CD4-positive, alpha-beta T cell treated with Interleukin-6 for 4 hours (primary cell): Measurements from ENCODE around the gene RANBP1.

Experiments used
- DNase-seq: peaks from one replicate; pipeline ENCODE4 v3.0.0-alpha.2; 2020; ENCODE audit warnings: mixed read lengths

The RANBP1 gene

DNA sequence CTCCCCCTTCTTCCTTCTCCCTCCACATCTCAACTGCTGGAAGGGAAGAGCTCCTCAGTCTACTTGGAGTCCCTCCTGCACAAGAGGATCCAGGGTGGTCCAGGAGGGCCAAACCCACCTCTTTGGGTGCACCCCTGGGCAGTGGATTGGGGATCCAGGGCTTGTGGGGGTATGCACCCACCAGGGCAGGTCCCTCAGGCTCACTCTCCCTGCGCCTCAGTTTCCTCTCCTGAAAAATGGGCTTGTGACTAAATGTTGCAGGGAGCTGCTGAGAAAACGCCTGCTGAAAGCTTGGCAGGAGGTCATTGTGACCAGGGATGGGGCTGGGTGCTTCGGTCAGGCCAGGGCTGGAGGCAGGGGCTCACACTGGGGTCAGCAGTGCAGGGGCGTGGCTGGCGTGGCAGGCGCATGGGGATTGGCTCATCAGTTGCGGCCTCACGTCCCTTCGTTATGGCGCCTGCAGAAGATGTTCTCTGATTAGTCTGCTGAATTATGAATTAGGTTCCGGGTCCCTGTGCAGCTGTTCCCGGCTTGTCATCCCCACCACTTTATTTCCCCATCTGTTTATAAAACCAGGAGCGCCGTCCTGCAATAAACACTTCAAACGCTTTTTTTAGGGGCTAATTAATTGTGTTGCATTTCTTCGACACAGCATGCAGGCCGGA is 60.6 kb downstream of the RANBP1 start:
- no peak for DNase-seq
